Breast epithelium (tissue), 3 donors: ENCODE results near the gene LAMA4.

Experiments used
- CTCF ChIP-seq, 3 donors: fragments of 450-650 bp; IDR thresholded peaks; one replicate each; pipeline ENCODE4 v1.5.1; 2016 to 2017; ENCODE audit warnings: antibody characterized with exemption in 3 of 3, mild to moderate bottlenecking in 3 of 3, moderate library complexity in 3 of 3
- POLR2A ChIP-seq: fragments of 450-650 bp; IDR thresholded peaks from one replicate; pipeline ENCODE4 v1.6.1; 2016; ENCODE audit warnings: antibody characterized with exemption, mild to moderate bottlenecking, moderate library complexity
- POLR2AphosphoS5 ChIP-seq, 3 donors: sonication (generic); formaldehyde crosslinking; IDR thresholded peaks; one replicate each; pipeline ENCODE4 v1.6.1; 2017; ENCODE audit warnings: antibody characterized with exemption in 3 of 3

- no peak for TF ChIP-seq POLR2AphosphoS5 (IDR thresholded peaks at IDR 0.05)
- no peak for TF ChIP-seq CTCF (IDR thresholded peaks at IDR 0.05)
- TF ChIP-seq POLR2A, result no peak
Observed at GRCh38 chr6:112193117-112193516, 61.2 kb downstream of the LAMA4 start.
